Stomach (tissue), 4 donors: ENCODE data around the gene MCUB.
"Not testable (repeated sequence)": the region's sequence is repeated elsewhere in the genome, so short reads cannot be mapped to it uniquely, and the experiment has no call there.

Experiments used
- EP300 ChIP-seq: sonication (generic); formaldehyde crosslinking; IDR thresholded peaks from one replicate; pipeline ENCODE4 v1.6.1; 2017; ENCODE audit warnings: antibody characterized with exemption
- POLR2A ChIP-seq, 4 donors: fragments of 450-650 bp; IDR thresholded peaks; one replicate each; pipeline ENCODE4 v1.6.1; 2016; ENCODE audit warnings: antibody characterized with exemption in 4 of 4, control low read depth in 2 of 4, mild to moderate bottlenecking in 1 of 4, moderate library complexity in 1 of 4
- POLR2AphosphoS5 ChIP-seq, 3 donors: sonication (generic); formaldehyde crosslinking; IDR thresholded peaks; one replicate each; pipeline ENCODE4 v1.6.1; 2016; ENCODE audit warnings: antibody characterized with exemption in 3 of 3
- TF ChIP-seq, protein P1 (sequence below), 7 experiments: fragments of 450-650 bp in 4 of 7; fragments of 200-600 bp in 3 of 7; sonication (generic) in 3 of 7; IDR thresholded peaks; one replicate each; pipeline ENCODE4 v1.5.1; 2016 to 2019; ENCODE audit warnings: antibody characterized with exemption in 7 of 7, control low read depth in 2 of 7, mild to moderate bottlenecking in 1 of 7

DNA sequence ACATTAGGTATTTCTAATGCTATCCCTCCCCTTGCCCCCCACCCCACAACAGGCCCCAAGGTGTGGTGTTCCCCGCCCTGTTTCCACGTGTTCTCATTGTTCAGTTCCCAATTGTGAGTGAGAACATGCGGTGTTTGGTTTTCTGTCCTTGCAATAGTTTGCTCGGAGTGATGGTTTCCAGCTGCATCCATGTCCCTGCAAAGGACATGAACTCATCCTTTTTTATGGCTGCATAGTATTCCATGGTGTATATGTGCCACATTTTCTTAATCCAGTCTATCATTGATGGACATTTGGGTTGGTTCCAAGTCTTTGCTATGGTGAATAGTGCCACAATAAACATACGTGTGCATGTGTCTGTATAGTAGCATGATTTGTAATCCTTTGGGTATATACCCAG lies 20.0 kb downstream of the MCUB start:
- TF ChIP-seq EP300; POLR2A (IDR thresholded peaks at IDR 0.05); POLR2AphosphoS5 (IDR thresholded peaks at IDR 0.05): not testable (repeated sequence)
- TF ChIP-seq, protein P1, sequence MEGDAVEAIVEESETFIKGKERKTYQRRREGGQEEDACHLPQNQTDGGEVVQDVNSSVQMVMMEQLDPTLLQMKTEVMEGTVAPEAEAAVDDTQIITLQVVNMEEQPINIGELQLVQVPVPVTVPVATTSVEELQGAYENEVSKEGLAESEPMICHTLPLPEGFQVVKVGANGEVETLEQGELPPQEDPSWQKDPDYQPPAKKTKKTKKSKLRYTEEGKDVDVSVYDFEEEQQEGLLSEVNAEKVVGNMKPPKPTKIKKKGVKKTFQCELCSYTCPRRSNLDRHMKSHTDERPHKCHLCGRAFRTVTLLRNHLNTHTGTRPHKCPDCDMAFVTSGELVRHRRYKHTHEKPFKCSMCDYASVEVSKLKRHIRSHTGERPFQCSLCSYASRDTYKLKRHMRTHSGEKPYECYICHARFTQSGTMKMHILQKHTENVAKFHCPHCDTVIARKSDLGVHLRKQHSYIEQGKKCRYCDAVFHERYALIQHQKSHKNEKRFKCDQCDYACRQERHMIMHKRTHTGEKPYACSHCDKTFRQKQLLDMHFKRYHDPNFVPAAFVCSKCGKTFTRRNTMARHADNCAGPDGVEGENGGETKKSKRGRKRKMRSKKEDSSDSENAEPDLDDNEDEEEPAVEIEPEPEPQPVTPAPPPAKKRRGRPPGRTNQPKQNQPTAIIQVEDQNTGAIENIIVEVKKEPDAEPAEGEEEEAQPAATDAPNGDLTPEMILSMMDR (IDR thresholded peaks at IDR 0.05), result not testable (repeated sequence)
